Glutamatergic neuron (in vitro differentiated cells): ENCODE results near the gene C4BPA. TPM values are rescaled to one million over a fixed set of nuclear protein-coding genes. Genes with fewer than 3 reads are reported as not detected.

Experiments
- DNase-seq: peaks from one replicate; pipeline ENCODE4 v3.0.0; 2022
- H3K27ac Mint-ChIP-seq: one replicate; pipeline ENCODE4 v1.8.0; 2020; ENCODE audit warnings: mild to moderate bottlenecking, mixed read lengths, inconsistent platforms; ENCODE audit not compliant: unreplicated experiment
- H3K27me3 Mint-ChIP-seq: one replicate; pipeline ENCODE4 v1.8.0; 2020; ENCODE audit warnings: mild to moderate bottlenecking, moderate library complexity, mixed read lengths, inconsistent platforms; ENCODE audit not compliant: unreplicated experiment
- H3K36me3 Mint-ChIP-seq: one replicate; pipeline ENCODE4 v1.8.0; 2020; ENCODE audit warnings: mild to moderate bottlenecking, mixed read lengths, inconsistent platforms; ENCODE audit not compliant: unreplicated experiment
- H3K4me1 Mint-ChIP-seq: one replicate; pipeline ENCODE4 v1.8.0; 2020; ENCODE audit warnings: mild to moderate bottlenecking, low read depth, mixed read lengths, inconsistent platforms; ENCODE audit not compliant: unreplicated experiment
- H3K4me3 Mint-ChIP-seq: one replicate; pipeline ENCODE4 v1.8.0; 2020; ENCODE audit warnings: mild to moderate bottlenecking, mixed read lengths, inconsistent platforms; ENCODE audit not compliant: unreplicated experiment
- H3K9me3 Mint-ChIP-seq: one replicate; pipeline ENCODE4 v1.8.0; 2020; ENCODE audit warnings: mild to moderate bottlenecking, moderate library complexity, mixed read lengths, inconsistent platforms; ENCODE audit not compliant: unreplicated experiment
- total RNA-seq: library from RNA; stranded (reverse); fragmentation: NEBNext Ultra II Directional; extraction: Animal tissue kit (Norgen Biotek cat#: 25700); gene quantifications from one replicate; pipeline ENCODE4 v1.2.1, GENCODE V29; 2021; ENCODE audit not compliant: unreplicated experiment
- TF ChIP-seq, protein P1 (sequence below): fragments of 200-600 bp; sonication (generic); IDR thresholded peaks from one replicate; pipeline ENCODE4 v1.5.0; 2021; ENCODE audit not compliant: partially characterized antibody, unreplicated experiment

C4BPA gene
- total RNA-seq, 1 donor from 2014 or later: not detected

DNA sequence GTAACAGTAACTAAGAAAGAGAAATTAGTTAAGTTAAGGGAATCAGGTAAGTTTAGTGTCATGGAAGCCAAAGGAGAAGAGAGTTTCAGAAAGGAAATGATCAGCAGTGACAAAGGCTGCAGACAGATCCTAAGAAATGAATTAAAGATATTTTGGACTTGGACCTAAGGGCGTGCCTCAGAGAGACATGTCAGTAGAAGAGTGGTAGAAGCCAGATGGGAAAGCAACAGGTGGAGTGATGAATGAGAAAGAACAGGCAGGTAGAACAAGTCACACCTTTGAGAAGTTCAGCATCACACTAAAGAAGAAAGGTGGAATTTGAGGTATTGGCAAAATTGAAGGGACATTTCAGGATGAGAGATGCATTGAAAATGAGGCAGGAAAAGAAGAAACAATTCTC is 1.4 kb upstream of the C4BPA start:
- Mint-ChIP-seq H3K27ac (no peak overlapping the region), H3K9me3 (no peaks in the 10 kb centered on the region), H3K4me3 (no peak overlapping the region), H3K36me3 (peaks cover 4% of the 10 kb centered on the region), H3K4me1 (no peaks in the 10 kb centered on the region), H3K27me3 (no peaks in the 10 kb centered on the region)
- TF ChIP-seq, protein P1, sequence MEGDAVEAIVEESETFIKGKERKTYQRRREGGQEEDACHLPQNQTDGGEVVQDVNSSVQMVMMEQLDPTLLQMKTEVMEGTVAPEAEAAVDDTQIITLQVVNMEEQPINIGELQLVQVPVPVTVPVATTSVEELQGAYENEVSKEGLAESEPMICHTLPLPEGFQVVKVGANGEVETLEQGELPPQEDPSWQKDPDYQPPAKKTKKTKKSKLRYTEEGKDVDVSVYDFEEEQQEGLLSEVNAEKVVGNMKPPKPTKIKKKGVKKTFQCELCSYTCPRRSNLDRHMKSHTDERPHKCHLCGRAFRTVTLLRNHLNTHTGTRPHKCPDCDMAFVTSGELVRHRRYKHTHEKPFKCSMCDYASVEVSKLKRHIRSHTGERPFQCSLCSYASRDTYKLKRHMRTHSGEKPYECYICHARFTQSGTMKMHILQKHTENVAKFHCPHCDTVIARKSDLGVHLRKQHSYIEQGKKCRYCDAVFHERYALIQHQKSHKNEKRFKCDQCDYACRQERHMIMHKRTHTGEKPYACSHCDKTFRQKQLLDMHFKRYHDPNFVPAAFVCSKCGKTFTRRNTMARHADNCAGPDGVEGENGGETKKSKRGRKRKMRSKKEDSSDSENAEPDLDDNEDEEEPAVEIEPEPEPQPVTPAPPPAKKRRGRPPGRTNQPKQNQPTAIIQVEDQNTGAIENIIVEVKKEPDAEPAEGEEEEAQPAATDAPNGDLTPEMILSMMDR: no peak
- no peak for DNase-seq

DNA sequence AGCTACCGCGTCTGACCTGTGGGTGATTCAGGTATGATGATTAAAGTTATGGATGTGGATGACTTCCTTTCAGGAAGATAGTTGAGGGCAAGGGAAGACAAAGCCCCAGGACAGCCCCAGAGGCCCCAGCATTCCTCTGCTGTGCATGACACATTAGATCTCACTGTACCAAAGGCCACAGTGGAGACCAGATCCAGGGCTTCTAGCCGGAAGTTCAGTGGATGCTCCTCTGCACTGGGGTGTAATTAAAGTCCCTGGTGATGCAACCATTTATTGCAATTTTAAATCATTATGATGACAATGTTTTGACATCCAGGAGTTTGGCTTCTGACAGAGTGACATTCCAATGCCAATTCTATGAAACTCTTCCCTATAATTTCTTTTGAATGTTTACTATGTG is 5.0 kb downstream of the C4BPA start:
- TF ChIP-seq, protein P1: no peak
- no peak overlapping the region for H3K27ac Mint-ChIP-seq
- no peak overlapping the region for H3K4me3 Mint-ChIP-seq
- no peaks in the 10 kb centered on the region for H3K27me3 Mint-ChIP-seq
- H3K4me1 Mint-ChIP-seq: no peaks in the 10 kb centered on the region
- no peak for DNase-seq
- peaks cover 1% of the 10 kb centered on the region for H3K9me3 Mint-ChIP-seq
- no peaks in the 10 kb centered on the region for H3K36me3 Mint-ChIP-seq

DNA sequence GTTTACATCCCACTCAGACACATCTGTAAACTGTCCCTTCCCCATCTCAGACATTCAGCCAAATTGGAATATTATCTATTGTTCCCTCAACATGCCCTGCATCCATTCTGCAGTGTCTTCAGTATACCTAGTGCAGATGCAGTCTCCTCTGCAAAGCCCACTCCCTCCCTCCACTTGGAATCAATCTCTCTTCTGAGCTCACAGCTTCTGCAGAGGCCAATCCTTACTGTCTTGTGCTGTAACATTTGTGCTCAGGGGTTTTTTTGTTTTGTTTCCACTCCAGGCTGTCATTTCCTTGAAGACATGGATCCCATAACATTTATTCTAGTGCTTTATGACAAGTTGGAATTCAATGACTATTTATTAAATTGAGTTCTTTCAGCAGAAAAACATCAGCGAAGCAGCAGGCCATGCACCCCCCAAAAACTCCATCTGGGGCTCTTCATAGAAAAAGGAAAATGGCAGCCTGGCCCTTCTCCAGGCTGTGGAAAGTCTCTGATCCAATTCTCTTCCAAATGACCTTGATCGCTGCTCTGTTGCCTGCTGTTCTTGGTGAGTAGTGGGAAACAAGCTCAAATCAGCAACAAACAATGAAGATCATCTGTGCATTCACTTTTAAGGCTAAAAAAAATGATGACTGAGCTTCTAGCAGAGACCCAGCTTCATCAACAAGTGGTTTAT is 8.7 kb downstream of the C4BPA start:
- no peaks in the 10 kb centered on the region for H3K36me3 Mint-ChIP-seq
- H3K4me3 Mint-ChIP-seq: no peak overlapping the region
- DNase-seq: no peak
- H3K27ac Mint-ChIP-seq: no peak overlapping the region
- H3K4me1 Mint-ChIP-seq: no peaks in the 10 kb centered on the region
- TF ChIP-seq, protein P1: no peak
- peaks cover 1% of the 10 kb centered on the region for H3K9me3 Mint-ChIP-seq
- H3K27me3 Mint-ChIP-seq: no peaks in the 10 kb centered on the region

DNA sequence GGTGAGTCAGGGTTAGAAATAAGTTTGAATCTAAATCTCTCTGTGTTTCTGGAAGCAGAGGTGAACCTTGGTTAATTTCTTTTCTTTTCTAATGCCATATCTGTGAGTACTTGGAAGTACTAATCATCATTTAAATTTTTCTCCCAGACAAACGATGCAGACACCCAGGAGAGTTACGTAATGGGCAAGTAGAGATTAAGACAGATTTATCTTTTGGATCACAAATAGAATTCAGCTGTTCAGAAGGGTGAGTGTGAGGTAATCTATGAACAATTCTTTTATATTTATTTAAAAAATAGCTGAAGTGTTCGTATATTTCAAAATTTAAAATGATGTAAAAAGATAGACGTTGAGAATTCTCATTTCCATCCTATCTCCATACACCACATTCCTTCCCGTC is 11.2 kb downstream of the C4BPA start:
- no peak for DNase-seq
- H3K27ac Mint-ChIP-seq: no peak overlapping the region
- no peaks in the 10 kb centered on the region for H3K4me1 Mint-ChIP-seq
- TF ChIP-seq, protein P1: no peak
- no peaks in the 10 kb centered on the region for H3K27me3 Mint-ChIP-seq
- H3K9me3 Mint-ChIP-seq: peaks cover 1% of the 10 kb centered on the region
- no peaks in the 10 kb centered on the region for H3K36me3 Mint-ChIP-seq
- H3K4me3 Mint-ChIP-seq: no peak overlapping the region

DNA sequence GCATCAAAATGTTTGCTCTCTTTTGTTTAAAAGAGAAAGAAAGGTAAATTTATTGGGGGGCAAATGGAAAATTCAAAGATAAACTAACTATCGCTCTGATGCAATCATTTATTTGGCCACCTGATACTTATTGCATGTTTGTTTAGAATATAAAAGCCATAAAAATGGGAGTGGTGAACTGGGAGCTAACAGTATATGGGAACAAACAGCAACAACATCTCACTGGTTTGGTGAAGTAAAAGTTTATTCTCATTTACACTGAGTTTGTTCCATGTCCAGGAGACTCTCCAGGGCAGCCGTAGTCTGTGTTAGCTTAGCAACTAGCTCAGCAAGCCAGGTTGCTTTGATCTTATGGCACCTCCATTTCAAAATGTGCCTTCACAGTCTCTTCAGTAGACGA is 20.4 kb downstream of the C4BPA start:
- no peak for DNase-seq
- Mint-ChIP-seq H3K4me3 (no peak overlapping the region), H3K4me1 (no peaks in the 10 kb centered on the region), H3K27ac (no peak overlapping the region), H3K36me3 (peaks cover 20% of the 10 kb centered on the region), H3K9me3 (peaks cover 11% of the 10 kb centered on the region), H3K27me3 (peaks cover 2% of the 10 kb centered on the region)
- TF ChIP-seq, protein P1: no peak
